Measurements from ENCODE around the gene CC2D2A.

- TF ChIP-seq REST (IDR thresholded peaks at IDR 0.05; ENCODE audit: insufficient replicate concordance, low read depth), result no peak
- TF ChIP-seq CTCF (IDR thresholded peaks at IDR 0.05; ENCODE audit: insufficient read depth, low read length), result no peak
- TF ChIP-seq POLR2AphosphoS5 (IDR thresholded peaks at IDR 0.05; ENCODE audit: low read depth), result no peak
- no peak for TF ChIP-seq GABPA (IDR thresholded peaks at IDR 0.05; ENCODE audit: low read depth)
- TF ChIP-seq SPI1 (IDR thresholded peaks at IDR 0.05; ENCODE audit: borderline replicate concordance, low read depth), result no peak
These were observed 6.7 kb downstream of the CC2D2A start for GRCh38 chr4:15476396-15476795.

Data from HL-60 (cell line).